HG03342 (cell line): Measurements from ENCODE around the gene DNAJB7.
"Not testable (repeated sequence)": the region's sequence is repeated elsewhere in the genome, so short reads cannot be mapped to it uniquely, and the experiment has no call there.

Experiments used
- ATAC-seq: cut with Tn5 transposase; IDR thresholded peaks from one replicate; pipeline ENCODE4 v1.9.1; 2021; ENCODE audit warnings: mild to moderate bottlenecking, moderate library complexity; ENCODE audit not compliant: unreplicated experiment

Gene DNAJB7

DNA sequence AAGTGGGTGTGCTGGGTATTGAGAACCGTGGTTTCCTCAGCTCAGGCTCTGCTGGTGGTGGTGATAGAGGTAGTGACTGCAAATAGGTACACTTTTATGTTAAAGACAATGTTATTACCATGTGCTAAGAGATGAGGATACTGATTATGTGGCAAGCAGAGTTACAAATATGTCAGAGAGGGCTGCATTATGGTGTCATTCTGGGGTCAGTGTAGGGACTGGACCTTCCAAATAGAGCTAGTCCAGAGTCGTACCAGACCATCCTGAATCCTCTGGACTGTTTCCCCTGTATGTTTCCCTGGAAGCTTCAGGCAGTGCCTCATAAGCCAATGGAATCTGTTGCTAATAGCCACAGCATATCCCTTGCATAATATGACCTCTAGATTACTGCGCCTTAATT lies at the start of gene DNAJB7:
Gene DNAJB7, minus strand, starts transcription at position 101 of the 400 bp plus-strand sequence. CDS start 119 bp downstream, outside the sequence.
- ATAC-seq = no peak

GRCh38 chr22:40908895-40909294 lies 47.0 kb upstream of the DNAJB7 start:
- no peak for ATAC-seq

DNA sequence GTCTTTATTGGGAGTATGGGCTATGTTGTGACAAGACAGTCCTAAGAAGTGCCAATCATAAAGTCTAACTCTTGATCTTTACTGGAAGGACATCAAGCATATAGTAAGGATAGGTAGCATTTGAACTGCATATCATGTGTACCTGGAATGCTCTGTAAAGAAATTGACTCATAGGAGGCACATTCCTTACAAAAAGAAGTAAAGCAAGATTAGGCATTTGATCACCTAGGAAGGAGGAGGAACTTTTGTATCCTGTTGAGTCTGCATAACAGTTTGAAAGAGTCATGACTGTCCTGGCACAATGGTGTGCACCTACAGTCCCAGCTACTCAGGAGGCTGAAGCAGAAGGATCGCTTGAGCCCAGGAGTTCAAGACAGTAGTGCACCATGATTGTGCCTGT lies 42.2 kb upstream of the DNAJB7 start:
- ATAC-seq = no peak

GRCh38 chr22:40898850-40899357 lies 37.0 kb upstream of the DNAJB7 start:
- no peak for ATAC-seq

- ATAC-seq = no peak
Observed at GRCh38 chr22:40894417-40894816, 32.5 kb upstream of the DNAJB7 start.

- ATAC-seq = no peak
Observed at GRCh38 chr22:40890881-40891280, 29.0 kb upstream of the DNAJB7 start.

DNA sequence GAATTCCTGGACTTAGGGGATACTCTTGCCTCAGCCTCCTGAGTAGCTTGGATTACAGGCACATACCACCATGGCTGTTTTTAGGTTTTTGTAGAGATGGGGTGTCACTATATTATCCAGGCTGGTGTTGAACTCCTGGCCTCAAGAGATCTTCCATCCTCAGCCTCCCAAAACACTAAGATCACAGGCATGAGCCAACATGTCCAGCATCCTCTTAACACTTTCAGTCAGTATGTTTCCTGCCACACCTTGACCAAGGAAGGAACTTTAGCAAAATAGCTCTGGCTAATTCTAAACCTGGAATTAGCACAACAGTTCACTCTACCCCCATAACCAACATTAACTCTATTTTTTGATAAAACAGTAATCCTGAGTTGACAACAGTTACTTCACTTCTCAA lies 27.2 kb upstream of the DNAJB7 start:
- ATAC-seq = no peak

DNA sequence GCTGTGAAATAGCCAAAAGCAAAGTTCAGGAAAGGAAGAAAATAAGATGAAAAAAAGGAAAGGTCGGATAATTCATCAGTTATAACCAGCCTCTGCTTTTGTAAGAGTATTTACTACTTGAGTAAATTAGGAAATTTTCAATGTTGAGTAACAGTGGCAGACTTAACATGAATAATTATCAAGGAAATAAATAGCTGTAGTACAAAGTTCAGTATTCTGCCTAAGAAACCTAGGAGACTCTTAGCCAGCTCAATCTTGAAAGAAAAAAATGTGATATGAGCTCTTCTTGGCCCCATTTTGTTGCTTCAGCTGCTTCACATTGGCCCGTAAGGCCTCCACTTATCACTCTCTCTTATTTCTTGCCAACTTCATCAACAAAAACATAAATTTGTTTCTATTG lies 17.0 kb upstream of the DNAJB7 start:
- ATAC-seq = no peak

GRCh38 chr22:40877488-40877887 lies 15.6 kb upstream of the DNAJB7 start:
- no peak for ATAC-seq

GRCh38 chr22:40876907-40877306 lies 15.0 kb upstream of the DNAJB7 start:
- ATAC-seq = no peak

GRCh38 chr22:40875111-40875510 lies 13.2 kb upstream of the DNAJB7 start:
- no peak for ATAC-seq

DNA sequence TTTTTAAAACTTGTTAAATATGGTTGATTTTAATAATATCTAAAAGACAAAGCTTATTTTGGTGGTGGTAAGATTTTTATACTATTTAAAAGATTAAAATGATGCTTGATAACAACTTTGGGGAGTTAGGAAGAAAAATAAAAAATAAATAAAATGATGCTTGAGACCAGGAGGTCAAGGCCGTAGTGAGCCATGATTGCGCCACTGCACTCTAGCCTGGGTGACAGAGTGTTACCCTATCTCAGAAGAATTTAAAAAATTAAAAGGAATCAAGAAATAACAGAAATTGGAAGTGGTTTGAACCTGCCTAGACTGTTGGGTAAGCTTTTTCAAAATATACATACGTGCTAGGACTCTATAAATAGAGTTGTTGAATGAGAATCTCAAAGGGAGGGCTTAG lies 12.1 kb upstream of the DNAJB7 start:
- ATAC-seq = no peak

GRCh38 chr22:40868379-40868778 lies 6.5 kb upstream of the DNAJB7 start:
- ATAC-seq = not testable (repeated sequence)

GRCh38 chr22:40867109-40867508 lies 5.2 kb upstream of the DNAJB7 start:
- ATAC-seq = no peak

DNA sequence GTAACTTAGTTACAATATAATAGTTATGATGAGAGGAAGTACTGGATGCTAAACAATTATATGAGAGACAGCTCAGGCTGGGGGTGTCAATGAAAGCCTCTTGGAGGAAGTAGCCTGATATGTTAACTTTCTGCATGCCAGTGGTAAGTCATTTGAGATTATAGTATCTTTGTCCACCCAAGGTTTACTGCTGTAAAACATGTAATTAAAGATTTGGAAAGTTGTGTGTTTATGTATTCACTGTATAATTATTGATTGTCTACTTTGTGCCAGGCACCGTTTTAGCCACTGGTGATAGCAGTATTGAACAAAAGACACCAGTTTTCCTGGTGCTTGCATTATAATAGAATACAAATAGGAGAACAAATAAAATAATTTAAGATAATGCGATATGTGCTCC lies 624 bp upstream of the DNAJB7 start:
- ATAC-seq = no peak

GRCh38 chr22:40857309-40857855 lies 4.5 kb downstream of the DNAJB7 start:
- peak; percentile 20 for ATAC-seq

GRCh38 chr22:40856513-40857308 lies 5.2 kb downstream of the DNAJB7 start, which contains the start of the genes ST13 and XPNPEP3:
TSS of gene ST13 (minus strand) at chr22:40856639. CDS start at chr22:40856540, 99 bp downstream.
TSS of gene XPNPEP3 (plus strand) at chr22:40857148. CDS start at chr22:40857182, 34 bp downstream.
- ATAC-seq = peak; percentile 81

DNA sequence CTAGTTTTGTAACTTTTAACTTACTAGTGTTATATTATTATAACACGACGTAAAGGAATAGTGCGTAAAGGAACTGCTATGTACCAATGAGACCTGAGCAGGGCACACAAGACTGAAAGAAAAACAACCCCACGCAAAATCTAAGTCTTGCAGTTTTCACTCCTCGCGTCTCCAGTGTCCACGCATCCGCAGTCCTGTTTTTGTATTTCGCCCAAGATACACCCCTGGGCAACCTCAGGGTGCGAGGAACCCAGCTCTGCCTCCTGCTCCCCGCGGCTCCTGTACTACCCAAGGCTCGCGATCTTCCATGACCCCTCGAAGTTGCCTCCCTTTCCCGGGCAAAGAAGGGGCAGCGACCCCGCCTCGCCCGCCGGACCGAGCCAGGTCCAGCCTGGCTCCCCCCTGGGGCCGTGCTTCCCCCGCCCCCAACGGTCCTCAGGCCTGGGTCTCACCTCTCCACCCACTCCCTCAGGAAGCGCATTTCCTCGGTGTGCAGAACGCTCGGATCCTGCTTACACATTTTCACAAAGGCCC lies 5.9 kb downstream of the DNAJB7 start:
- peak; percentile 15 for ATAC-seq

DNA sequence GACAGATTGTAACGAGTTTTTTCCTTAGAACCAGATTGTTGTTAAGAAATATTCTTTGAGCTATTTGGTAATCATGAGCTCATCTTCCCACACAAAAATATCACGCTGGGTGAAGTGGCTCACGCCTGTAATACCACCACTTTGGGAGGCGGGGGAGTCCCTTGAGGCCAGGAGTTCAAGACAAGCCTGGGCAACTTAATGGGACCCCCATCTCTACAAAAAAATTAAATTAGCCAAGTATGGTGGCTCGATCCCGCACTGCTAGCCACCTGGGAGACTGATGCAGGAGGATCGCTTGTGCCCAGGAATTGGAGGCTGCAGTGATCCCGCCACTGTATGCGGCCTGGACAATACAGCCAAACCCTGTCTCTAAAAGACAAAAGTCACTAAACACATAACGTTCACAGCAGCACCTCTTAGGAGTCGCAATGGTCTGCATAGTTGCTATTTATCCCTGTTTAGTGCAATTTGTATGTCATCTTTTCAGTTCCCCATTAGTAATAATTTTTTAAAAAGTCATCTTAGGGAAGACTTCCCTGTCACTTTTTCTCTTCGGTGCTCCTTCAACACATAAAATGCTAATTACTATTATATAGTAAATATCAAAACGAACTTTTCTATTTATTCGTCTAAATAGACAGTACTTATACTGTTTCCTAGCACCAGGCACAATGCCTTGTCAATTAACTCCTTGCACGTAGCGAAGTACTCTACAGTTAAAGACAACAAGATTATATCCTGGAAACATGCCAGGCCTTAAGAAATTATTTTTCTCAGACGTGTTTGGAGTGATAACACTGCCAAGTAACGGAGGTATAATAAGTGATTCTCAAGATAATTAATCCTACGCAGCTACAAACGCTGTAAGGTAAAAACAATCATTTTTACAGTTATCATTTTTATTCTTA lies 6.6 kb downstream of the DNAJB7 start:
- no peak for ATAC-seq

DNA sequence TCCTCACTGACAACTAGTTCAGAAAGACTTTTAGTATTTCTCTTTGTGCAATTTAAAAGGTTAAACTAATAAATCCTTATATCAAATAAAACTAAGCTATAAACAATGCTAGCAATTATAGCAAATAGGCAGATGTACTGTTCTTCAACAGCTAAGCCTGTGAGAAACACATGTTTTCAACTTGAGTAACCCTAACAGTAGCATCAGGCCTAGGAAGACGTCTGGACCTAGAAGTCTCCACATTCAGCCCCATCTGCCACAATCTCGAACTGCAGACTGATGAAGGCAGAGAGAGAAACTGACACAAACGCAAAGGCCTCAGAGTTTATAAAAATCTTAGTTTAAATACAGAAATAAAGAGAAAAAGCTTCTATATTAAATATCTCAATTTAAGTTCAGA lies 8.0 kb downstream of the DNAJB7 start:
- no peak for ATAC-seq

DNA sequence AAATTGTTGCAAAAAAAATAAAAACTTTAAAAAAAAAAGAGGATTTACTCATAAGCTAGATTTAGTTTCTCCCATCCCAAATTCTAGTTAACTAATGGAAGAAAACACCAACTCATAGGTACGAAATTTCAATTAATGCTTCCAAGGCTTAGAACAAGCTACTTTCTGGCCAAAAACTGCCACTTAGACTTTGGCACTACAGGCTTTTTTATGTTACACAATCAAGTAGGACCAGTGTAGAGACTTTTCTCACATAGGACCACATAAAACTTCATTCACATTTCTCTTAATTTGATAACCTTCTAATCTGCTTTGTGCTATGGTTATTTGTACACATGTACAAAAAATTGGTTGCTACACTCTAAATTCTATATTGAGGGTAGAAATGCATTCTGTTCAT lies 8.6 kb downstream of the DNAJB7 start:
- no peak for ATAC-seq
